ENCODE results near the gene GNAI3.

The GNAI3 gene

DNA sequence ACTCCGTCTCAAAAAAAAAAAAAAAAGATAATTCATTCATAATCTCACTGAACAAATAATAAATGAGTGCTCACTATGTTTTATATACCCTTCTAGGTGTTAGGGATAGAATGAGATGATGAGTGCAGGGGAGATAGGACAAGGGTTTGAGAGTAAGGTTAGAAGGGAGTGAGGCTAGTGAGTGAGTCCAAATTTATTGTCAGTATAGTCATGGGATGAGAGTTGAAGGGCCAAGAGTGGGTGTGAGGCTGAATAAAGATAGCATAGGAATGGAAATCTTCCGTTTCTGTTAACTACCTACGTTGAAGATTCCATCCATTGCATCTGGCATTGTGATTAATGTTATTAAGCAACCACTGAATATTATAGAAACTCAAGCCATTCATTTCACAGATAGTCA lies 16.8 kb downstream of the GNAI3 start:
- TF ChIP-seq TCF12 (IDR thresholded peaks at IDR 0.05; ENCODE audit: low read depth) (no peak), CREB1 (IDR thresholded peaks at IDR 0.05; ENCODE audit: low read depth) (no peak), CEBPB (IDR thresholded peaks at IDR 0.05) (no peak), EP300 (IDR thresholded peaks at IDR 0.05; ENCODE audit: borderline replicate concordance) (no peak), YY1 (IDR thresholded peaks at IDR 0.05; ENCODE audit: low read depth) (no peak), EGR1 (IDR thresholded peaks at IDR 0.05) (no peak), RAD21 (IDR thresholded peaks at IDR 0.05; ENCODE audit: low read depth) (no peak), FOXM1 (IDR thresholded peaks at IDR 0.05; ENCODE audit: borderline replicate concordance, low read depth) (no peak), TAF1 (IDR thresholded peaks at IDR 0.05; ENCODE audit: low read depth) (no peak), ZBTB7A (IDR thresholded peaks at IDR 0.05; ENCODE audit: low read depth) (no peak), NFIC (IDR thresholded peaks at IDR 0.05) (no peak), TEAD4 (IDR thresholded peaks at IDR 0.05) (no peak)
- TF ChIP-seq, protein P1, sequence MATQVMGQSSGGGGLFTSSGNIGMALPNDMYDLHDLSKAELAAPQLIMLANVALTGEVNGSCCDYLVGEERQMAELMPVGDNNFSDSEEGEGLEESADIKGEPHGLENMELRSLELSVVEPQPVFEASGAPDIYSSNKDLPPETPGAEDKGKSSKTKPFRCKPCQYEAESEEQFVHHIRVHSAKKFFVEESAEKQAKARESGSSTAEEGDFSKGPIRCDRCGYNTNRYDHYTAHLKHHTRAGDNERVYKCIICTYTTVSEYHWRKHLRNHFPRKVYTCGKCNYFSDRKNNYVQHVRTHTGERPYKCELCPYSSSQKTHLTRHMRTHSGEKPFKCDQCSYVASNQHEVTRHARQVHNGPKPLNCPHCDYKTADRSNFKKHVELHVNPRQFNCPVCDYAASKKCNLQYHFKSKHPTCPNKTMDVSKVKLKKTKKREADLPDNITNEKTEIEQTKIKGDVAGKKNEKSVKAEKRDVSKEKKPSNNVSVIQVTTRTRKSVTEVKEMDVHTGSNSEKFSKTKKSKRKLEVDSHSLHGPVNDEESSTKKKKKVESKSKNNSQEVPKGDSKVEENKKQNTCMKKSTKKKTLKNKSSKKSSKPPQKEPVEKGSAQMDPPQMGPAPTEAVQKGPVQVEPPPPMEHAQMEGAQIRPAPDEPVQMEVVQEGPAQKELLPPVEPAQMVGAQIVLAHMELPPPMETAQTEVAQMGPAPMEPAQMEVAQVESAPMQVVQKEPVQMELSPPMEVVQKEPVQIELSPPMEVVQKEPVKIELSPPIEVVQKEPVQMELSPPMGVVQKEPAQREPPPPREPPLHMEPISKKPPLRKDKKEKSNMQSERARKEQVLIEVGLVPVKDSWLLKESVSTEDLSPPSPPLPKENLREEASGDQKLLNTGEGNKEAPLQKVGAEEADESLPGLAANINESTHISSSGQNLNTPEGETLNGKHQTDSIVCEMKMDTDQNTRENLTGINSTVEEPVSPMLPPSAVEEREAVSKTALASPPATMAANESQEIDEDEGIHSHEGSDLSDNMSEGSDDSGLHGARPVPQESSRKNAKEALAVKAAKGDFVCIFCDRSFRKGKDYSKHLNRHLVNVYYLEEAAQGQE (IDR thresholded peaks at IDR 0.05; ENCODE audit: low read depth) = no peak
- TF ChIP-seq, protein P2, sequence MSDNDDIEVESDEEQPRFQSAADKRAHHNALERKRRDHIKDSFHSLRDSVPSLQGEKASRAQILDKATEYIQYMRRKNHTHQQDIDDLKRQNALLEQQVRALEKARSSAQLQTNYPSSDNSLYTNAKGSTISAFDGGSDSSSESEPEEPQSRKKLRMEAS (IDR thresholded peaks at IDR 0.05) = no peak
- TF ChIP-seq, protein P3, sequence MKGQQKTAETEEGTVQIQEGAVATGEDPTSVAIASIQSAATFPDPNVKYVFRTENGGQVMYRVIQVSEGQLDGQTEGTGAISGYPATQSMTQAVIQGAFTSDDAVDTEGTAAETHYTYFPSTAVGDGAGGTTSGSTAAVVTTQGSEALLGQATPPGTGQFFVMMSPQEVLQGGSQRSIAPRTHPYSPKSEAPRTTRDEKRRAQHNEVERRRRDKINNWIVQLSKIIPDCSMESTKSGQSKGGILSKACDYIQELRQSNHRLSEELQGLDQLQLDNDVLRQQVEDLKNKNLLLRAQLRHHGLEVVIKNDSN (IDR thresholded peaks at IDR 0.05) = no peak

DNA sequence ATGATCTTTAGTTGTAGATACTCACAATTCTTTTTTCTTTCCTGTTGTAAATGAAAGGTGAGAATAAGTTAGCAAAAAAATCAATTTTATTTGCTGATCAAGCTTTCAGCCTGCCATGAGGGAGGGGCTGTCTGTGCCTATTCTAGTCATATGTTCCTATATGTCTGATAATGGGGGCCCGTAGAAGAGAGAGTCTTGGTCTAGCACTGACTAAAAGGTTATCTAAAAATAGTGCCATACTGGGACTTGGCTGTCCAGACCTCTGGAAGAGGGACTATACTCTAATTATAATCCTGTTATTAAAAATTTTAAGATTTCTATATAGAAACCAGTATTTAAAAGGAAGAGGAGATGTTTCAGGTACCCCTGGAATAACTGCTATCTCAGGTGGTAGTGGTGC lies 18.6 kb downstream of the GNAI3 start:
- TF ChIP-seq CEBPB (IDR thresholded peaks at IDR 0.05) (no peak), NFIC (IDR thresholded peaks at IDR 0.05) (no peak), RAD21 (IDR thresholded peaks at IDR 0.05; ENCODE audit: low read depth) (no peak), CREB1 (IDR thresholded peaks at IDR 0.05; ENCODE audit: low read depth) (no peak), EP300 (IDR thresholded peaks at IDR 0.05; ENCODE audit: borderline replicate concordance) (no peak), ZBTB7A (IDR thresholded peaks at IDR 0.05; ENCODE audit: low read depth) (no peak), YY1 (IDR thresholded peaks at IDR 0.05; ENCODE audit: low read depth) (no peak), FOXM1 (IDR thresholded peaks at IDR 0.05; ENCODE audit: borderline replicate concordance, low read depth) (no peak)
- TF ChIP-seq, protein P3 (IDR thresholded peaks at IDR 0.05) = no peak

DNA sequence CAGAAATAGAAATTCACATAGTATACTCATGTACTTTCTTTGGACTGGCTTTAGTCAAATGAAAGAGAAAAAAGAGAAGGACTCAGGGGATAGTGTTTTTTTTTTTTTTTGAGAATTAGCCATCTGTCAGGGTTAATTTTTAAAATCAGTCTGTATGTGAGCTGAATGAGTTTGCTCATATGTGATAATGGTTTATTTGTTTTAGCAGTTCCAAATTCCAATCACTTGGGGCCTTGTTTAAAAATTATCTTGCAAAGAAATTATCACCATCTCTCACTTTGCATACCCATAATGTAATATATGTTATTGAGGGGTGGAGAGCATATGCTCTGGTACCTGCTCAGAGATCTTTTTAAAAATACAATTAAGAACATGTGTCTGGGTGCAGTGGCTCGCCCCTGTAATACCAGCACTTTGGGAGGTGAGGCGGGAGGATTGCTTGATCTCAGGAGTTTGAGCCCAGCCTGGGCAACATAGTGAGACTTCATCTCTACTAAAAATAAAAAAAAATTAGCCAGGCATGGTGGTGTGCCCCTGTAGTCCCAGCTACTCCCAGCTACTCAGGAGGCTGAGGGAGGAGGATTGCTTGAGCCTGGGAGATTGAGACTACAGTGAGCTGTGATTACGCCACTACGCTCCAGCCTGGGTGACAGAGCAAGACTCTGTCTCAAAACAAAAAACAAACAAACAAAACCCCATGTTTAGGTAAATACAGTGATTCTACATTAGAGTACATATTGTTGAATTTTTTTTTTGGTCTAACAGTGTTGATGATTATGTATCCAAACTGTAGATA lies 19.7 kb downstream of the GNAI3 start:
- no peak for TF ChIP-seq TCF12 (IDR thresholded peaks at IDR 0.05; ENCODE audit: low read depth)
- TF ChIP-seq YY1 (IDR thresholded peaks at IDR 0.05; ENCODE audit: low read depth) = no peak
- TF ChIP-seq, protein P2 (IDR thresholded peaks at IDR 0.05) = no peak
- no peak for TF ChIP-seq EGR1 (IDR thresholded peaks at IDR 0.05)
- no peak for TF ChIP-seq NFIC (IDR thresholded peaks at IDR 0.05)
- TF ChIP-seq TAF1 (IDR thresholded peaks at IDR 0.05; ENCODE audit: low read depth) = no peak
- TF ChIP-seq EP300 (IDR thresholded peaks at IDR 0.05; ENCODE audit: borderline replicate concordance) = no peak
- TF ChIP-seq FOXM1 (IDR thresholded peaks at IDR 0.05; ENCODE audit: borderline replicate concordance, low read depth) = no peak
- TF ChIP-seq, protein P1 (IDR thresholded peaks at IDR 0.05; ENCODE audit: low read depth) = no peak
- TF ChIP-seq, protein P3 (IDR thresholded peaks at IDR 0.05) = no peak
- no peak for TF ChIP-seq CREB1 (IDR thresholded peaks at IDR 0.05; ENCODE audit: low read depth)
- no peak for TF ChIP-seq CEBPB (IDR thresholded peaks at IDR 0.05)
- no peak for TF ChIP-seq RAD21 (IDR thresholded peaks at IDR 0.05; ENCODE audit: low read depth)
- TF ChIP-seq ZBTB7A (IDR thresholded peaks at IDR 0.05; ENCODE audit: low read depth) = no peak
- TF ChIP-seq TEAD4 (IDR thresholded peaks at IDR 0.05) = no peak

DNA sequence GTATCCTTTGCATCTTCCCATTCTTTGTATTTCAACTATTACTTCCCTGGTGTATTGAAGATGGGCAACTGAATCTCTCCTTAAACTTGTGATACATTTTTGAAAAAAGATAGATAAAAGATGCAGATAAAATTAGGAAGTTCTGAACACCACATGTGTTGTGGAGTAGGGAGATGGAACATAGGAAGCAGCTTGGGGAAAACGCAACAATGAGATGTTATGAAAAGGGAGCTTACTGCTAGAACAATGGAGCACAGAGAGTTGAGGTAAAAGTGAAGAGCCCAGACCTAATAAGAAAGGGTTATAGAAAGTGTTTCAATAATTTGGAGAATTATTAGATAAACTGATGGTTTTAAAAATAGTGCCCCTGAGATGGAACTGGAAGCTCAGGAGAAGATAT lies 20.9 kb downstream of the GNAI3 start:
- TF ChIP-seq CEBPB (IDR thresholded peaks at IDR 0.05) = no peak
- no peak for TF ChIP-seq EP300 (IDR thresholded peaks at IDR 0.05; ENCODE audit: borderline replicate concordance)
- no peak for TF ChIP-seq NFIC (IDR thresholded peaks at IDR 0.05)
- no peak for TF ChIP-seq TEAD4 (IDR thresholded peaks at IDR 0.05)
- TF ChIP-seq EGR1 (IDR thresholded peaks at IDR 0.05) = no peak
- TF ChIP-seq RAD21 (IDR thresholded peaks at IDR 0.05; ENCODE audit: low read depth) = no peak
- no peak for TF ChIP-seq ZBTB7A (IDR thresholded peaks at IDR 0.05; ENCODE audit: low read depth)
- TF ChIP-seq YY1 (IDR thresholded peaks at IDR 0.05; ENCODE audit: low read depth) = no peak
- TF ChIP-seq, protein P1 (IDR thresholded peaks at IDR 0.05; ENCODE audit: low read depth) = no peak
- TF ChIP-seq CREB1 (IDR thresholded peaks at IDR 0.05; ENCODE audit: low read depth) = no peak
- TF ChIP-seq FOXM1 (IDR thresholded peaks at IDR 0.05; ENCODE audit: borderline replicate concordance, low read depth) = no peak
- TF ChIP-seq, protein P2 (IDR thresholded peaks at IDR 0.05) = no peak
- no peak for TF ChIP-seq TCF12 (IDR thresholded peaks at IDR 0.05; ENCODE audit: low read depth)

Measured in Ishikawa (cell line).